ENCODE data around the gene KLRF2.
"Not testable (repeated sequence)": the region's sequence is repeated elsewhere in the genome, so short reads cannot be mapped to it uniquely, and the experiment has no call there.

KLRF2 gene, protein sequence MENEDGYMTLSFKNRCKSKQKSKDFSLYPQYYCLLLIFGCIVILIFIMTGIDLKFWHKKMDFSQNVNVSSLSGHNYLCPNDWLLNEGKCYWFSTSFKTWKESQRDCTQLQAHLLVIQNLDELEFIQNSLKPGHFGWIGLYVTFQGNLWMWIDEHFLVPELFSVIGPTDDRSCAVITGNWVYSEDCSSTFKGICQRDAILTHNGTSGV

DNA sequence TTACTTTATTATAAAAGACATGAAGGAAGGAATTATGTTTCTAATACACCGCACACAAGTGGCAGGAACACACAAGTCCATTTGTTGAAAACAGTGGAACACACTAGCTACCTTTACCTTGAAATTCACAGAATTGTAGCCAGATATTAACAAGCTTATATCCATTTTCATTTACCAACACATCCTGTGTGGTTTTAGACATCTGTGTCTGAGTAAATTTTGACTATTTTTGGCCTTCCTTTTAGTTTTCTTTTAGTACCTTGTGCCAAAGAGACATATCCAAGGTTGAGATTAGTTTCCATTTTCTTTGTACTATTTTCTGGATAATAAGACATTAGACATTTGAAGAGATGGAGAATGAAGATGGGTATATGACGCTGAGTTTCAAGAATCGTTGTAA lies at the start of gene KLRF2:
TSS of gene KLRF2 (plus strand) at position 244 of the 400 bp plus-strand sequence. CDS start at position 351, 107 bp downstream.
- DNase-seq (ENCODE audit: low spot score) = no peak

GRCh38 chr12:9831720-9832119 lies 49.6 kb upstream of the KLRF2 start:
- DNase-seq (ENCODE audit: low spot score) = no peak

DNA sequence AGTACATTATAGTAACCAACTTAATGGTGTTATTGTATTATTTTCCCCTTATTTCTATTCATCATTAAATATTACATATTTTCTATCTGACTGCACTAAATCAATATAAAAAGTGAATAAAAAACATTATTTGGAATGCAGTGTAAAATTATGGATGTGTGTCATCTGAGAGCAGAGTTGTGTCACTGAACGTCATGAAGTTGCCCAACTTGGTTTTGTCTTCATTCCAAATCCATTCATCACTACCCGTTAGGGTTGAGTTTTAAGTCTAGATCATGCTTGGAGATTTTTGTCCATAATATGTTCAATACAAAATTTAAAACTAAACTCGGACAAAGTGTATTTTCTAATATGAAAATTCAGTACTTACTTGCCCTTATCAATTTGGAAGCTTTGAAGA lies 37.9 kb upstream of the KLRF2 start:
- no peak for DNase-seq (ENCODE audit: low spot score)

- DNase-seq (ENCODE audit: low spot score) = no peak
Observed at GRCh38 chr12:9848899-9849298, 32.4 kb upstream of the KLRF2 start.

GRCh38 chr12:9851050-9851449 lies 30.2 kb upstream of the KLRF2 start:
- DNase-seq (ENCODE audit: low spot score) = no peak

DNA sequence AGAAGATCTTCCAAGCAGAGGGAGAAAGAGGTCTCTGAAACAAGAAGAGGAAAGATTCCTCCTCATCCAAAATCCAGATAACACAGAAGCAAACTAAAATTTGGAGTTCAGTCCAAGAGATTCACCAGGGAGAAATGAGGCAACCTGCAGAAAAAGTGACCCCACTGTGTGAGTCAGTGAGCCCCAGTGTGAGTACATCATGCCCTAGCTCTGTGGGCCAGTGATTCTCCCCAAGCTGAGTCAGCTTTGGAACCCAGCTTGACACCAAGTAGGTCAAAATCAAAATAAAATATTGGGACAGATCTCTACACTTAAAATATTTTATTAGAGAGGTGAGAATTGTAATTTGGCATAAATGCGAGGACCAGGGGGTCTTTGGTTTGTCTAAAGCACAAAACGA lies 29.4 kb upstream of the KLRF2 start:
- DNase-seq (ENCODE audit: low spot score) = no peak

DNA sequence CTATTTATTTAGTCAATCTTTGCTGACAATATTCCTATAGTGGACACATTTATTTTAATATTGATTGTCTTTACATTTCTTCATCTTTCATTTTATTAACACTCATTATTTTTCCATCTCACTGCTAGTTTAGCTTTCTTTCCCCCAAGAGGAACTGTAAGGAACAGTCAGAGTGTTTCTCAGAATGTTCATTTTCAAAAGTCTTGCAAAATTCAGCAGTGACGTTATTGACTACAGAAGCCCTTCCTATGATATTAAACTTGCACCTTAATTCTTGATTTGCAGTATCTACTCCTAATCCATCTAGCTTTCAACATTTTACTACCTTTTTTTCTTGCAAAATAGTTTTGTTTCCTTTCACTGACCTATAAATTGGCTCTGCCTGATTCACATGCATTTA lies 25.1 kb upstream of the KLRF2 start:
- no peak for DNase-seq (ENCODE audit: low spot score)

GRCh38 chr12:9856894-9857293 lies 24.4 kb upstream of the KLRF2 start:
- no peak for DNase-seq (ENCODE audit: low spot score)

DNA sequence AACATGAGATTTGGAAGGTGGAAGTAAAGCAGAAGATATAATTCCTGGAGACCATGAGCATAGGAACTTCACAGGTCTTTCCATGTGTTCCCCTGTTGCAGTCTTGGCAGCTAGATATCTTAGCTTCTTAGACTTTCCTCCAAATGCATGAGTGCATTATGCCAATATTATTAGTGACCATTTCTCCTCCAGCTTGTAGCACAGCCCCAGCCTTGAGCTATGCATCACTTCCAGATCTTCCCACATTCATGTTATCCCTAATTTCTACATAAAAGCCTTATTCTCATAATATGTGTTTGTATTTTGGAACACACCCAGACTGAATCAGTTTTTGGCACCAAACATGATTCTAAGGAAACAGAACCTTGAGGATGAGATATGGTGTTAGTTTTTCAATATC lies 23.2 kb upstream of the KLRF2 start:
- DNase-seq (ENCODE audit: low spot score) = no peak

DNA sequence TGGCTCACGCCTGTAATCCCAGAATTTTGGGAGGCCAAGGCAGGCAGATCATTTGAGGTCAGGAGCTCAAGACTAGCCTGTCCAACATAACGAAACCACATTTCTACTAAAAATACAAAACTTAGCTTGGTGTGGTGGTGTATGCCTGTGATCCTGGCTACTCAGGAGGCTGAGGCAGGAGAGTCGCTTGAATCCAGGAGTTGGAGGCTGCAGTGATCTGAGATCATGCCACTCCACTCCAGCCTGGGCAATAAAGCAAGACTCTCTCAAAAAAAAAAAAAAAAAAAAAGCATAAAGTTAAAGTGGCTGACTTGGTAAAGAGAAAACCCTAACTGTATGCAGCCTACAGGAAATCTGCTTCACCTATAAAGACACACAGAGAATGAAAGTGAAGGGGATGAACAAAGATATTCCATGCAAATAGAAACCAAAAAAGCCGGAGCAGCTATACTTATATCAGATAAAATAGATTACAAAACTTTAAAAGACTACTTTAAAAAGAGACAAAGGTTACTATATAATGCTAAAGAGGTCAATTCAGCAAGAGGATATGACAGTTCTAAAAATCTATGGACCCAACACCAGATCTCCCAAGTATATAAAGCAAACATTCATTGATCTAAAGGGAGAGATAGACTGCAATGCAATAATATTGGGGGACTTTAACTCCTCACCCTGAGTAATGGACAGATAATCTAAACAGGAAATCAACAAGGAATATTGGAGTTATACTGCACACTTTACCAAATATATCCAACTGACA lies 16.2 kb upstream of the KLRF2 start:
- DNase-seq (ENCODE audit: low spot score) = no peak

- no peak for DNase-seq (ENCODE audit: low spot score)
Observed at GRCh38 chr12:9866860-9867269, 14.4 kb upstream of the KLRF2 start.

DNA sequence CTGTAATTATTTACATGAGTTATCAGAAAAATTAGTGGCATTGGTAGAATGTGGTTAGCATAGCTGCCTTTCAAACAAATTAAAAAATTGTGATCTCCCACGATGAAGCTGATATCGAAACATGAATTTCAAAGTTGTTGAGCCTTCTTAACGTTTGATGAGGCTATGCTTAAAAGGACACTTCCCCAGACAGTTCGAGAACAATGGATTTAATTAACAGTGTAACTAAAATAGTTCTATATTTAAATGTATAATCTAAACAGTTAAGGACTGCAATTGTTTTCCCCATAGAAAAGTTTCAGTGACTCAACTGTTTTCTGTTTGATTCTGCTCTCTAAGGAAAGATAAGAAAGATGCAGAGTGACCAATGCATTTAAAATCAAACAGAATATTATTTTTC lies 13.8 kb upstream of the KLRF2 start:
- no peak for DNase-seq (ENCODE audit: low spot score)

- no peak for DNase-seq (ENCODE audit: low spot score)
Observed at GRCh38 chr12:9868311-9868801, 12.9 kb upstream of the KLRF2 start.

DNA sequence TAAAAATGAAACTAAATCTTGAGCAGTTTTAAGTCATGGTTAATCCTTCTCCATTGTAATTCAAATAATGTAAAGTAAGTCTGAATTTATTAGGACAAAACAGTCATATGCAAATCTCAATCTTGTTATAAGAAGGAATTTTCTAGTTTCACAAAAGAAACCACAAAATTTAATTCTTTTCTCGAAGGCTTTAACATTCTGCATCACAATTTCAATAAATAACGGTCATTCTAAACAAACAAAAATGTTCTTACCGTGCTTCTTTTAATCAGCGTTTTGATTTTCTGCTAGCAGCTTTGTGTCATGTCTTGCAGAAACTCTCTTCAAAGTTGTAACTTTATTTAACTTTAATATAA lies 12.4 kb upstream of the KLRF2 start:
- no peak for DNase-seq (ENCODE audit: low spot score)

- DNase-seq (ENCODE audit: low spot score) = peak; percentile 14
Observed at GRCh38 chr12:9869307-9870161, 11.8 kb upstream of the KLRF2 start, which contains the start of gene CLEC2B. CLEC2B (minus strand) TSS chr12:9869354.

- no peak for DNase-seq (ENCODE audit: low spot score)
Observed at GRCh38 chr12:9870286-9870866, 10.9 kb upstream of the KLRF2 start.

DNA sequence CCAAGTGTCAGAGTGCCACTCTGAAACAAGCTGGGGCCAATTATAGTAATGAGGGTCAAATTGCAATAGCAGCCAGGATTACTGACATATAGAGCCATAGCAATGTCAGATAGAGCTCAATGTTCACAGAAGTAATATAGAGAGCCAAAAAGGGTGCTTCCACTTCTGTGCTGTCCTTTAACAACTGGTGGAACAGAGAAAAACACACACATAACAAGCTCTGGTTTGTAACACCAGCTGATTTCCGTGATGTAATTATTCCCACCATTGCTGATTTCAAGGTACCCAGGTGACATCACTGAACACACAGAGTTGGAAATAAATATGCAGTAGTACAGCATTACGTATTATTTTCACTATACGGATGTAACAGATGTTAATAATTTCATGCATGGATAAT lies 9.1 kb upstream of the KLRF2 start:
- DNase-seq (ENCODE audit: low spot score) = no peak

DNA sequence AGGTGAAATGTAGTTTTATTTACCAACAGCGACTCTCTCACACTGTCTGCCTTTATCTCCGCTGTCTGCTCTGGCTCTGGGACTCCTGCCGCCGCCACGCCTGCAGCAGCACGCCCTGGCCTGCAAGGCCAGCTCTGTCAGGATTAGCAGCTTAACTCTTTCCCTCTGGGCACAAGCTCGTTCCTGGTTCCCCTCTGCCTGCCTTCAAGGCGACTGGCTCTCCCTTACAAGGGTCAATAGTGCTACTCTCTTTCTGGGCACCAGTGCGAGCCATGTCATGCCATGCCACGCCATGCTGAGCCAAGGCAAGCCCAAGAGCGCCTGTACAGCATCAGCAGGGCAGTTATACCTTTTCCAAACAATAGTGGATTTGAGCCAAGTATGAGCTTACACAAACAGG lies 8.5 kb upstream of the KLRF2 start:
- no peak for DNase-seq (ENCODE audit: low spot score)

DNA sequence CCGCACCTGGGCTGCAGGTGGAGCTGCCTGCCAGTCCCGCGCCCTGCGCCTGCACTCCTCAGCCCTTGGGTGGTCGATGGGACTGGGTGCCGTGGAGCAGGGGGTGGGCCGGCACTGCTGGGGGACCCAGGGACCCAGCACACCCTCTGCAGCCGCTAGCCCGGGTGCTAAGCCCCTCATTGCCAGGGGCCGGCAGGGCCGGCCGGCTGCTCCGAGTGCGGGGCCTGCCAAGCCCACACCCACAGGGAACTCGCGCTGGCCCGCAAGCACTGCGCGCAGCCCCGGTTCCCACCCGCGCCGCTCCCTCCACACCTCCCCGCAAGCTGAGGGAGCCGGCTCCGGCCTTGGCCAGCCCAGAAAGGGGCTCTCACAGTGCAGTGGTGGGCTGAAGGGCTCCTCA lies 5.2 kb upstream of the KLRF2 start:
- DNase-seq (ENCODE audit: low spot score) = not testable (repeated sequence)

- DNase-seq (ENCODE audit: low spot score) = peak; percentile 15
Observed at GRCh38 chr12:9880532-9881078, 684 bp upstream of the KLRF2 start.

GRCh38 chr12:9881988-9882387 lies 699 bp downstream of the KLRF2 start:
- no peak for DNase-seq (ENCODE audit: low spot score)

DNA sequence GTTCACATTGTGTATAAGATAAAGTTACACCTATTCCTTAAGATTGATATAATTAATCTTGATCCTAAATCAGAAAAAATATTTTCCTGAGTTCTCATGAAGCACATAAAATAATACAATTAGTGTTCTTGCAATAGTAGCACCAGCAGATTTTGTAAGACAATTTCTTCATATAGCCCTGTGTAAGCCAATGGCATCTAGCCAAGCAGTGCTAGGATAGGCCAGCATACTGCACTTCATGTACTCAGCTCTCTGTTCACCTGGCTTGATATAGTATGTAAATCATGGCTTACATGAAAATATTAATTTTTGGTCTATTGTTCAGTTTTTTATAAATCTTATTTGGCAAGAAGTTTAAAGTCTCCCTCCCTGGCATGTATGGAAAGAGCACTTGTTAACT lies 1.9 kb downstream of the KLRF2 start:
- no peak for DNase-seq (ENCODE audit: low spot score)
